Measurements from ENCODE around the gene ARID1B. TPM values are rescaled to one million over a fixed set of nuclear protein-coding genes. Genes with fewer than 3 reads are reported as not detected.

ARID1B gene
- total RNA-seq, 1 experiment from 2014 or later: 60.3 TPM

DNA sequence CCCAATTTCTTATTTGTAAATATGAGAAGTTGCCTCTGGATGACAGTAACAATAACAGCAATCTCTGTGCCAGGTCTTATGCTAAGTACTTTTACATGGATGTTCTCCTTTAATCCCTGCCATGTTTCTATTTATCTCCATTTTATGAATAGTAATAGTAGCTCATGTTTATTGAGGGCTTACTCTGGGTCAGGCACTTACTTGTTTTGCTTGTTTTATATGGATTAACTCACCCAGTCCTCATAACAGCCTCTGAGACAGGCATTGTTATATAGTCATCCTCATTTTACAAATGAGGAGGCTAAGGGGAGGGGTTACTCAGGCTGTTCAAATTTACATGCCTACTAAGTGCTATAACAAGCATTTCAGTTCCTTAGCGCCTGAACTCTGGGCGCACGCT lies 64.3 kb downstream of the ARID1B start (continued):
- TF ChIP-seq NFE2L1 (CRISPR knock-in tag; IDR thresholded peaks at IDR 0.05) (no peak), GRHL2 (CRISPR knock-in tag; IDR thresholded peaks at IDR 0.05; ENCODE audit: insufficient replicate concordance, severe bottlenecking) (no peak)
- TF ChIP-seq, protein P1, sequence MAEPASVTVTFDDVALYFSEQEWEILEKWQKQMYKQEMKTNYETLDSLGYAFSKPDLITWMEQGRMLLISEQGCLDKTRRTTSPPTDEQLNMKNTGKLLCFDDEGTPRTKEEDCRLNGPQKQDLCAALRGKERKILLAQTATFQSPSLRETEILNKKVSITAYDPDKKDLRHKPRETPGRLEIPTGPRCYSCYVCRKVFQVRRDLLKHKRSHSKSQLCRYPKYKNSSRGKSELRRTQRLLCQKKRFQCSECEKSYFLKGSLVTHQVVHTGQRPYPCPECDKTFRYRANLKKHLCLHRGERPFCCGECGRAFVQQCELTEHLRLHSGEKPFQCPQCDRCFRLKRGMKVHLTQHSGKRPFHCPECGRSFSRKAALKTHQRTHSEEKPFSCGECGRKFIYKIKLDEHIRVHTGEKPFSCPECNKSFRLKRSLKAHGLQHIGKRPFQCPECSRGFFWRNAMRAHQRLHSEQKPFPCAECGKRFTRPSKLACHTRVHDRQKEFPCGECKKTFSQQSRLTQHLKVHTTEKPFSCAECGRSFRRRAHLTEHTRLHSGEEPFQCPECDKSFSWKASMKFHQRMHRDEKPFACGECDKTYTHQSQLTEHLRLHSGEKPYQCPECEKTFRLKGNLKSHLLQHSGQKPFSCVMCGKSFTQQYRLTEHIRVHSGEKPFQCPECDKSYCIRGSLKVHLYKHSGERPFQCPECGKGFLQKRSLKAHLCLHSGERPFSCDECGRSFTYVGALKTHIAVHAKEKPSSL (CRISPR knock-in tag; conservative IDR thresholded peaks at IDR 0.05): no peak
- TF ChIP-seq, protein P2, sequence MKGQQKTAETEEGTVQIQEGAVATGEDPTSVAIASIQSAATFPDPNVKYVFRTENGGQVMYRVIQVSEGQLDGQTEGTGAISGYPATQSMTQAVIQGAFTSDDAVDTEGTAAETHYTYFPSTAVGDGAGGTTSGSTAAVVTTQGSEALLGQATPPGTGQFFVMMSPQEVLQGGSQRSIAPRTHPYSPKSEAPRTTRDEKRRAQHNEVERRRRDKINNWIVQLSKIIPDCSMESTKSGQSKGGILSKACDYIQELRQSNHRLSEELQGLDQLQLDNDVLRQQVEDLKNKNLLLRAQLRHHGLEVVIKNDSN (CRISPR knock-in tag; IDR thresholded peaks at IDR 0.05): no peak

DNA sequence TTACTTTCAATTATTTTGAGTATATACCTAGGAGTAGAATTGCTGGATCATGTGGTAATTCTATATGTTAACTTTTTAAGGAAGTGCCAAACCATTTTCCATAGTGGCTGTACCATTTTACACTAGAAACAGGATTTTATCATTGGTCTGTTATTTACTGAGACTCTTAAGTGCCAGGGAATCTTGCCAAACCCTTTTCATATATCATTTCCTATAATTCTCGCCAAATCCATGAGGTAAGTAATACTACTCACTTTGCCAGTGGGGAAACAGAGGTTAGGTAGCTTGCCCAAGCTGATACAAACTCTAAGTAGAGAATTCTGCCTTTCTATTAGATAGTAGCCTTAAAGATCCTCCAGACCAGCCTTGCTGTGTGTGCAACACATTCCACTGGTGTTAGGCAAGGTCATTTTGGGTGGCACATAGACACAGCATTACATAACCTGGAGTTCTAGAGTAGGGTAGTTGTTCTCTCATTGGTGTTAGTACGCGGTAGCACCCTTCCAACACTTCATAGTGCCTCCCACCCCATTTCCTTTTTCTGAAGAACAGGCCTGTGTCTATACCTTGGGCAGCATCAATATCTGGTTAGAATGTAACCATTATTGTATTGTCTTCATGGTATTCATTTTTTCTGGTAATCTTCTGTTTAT lies 65.5 kb downstream of the ARID1B start:
- DNase-seq (ENCODE audit: low spot score) (no peak), ATAC-seq (no peak)
- peaks cover 85% of the 10 kb centered on the region for H3K4me1 Mint-ChIP-seq
- H3K36me3 Mint-ChIP-seq: no peaks in the 10 kb centered on the region
- H3K9me3 Mint-ChIP-seq: no peaks in the 10 kb centered on the region
- H3K27me3 Mint-ChIP-seq (ENCODE audit: low read depth): no peaks in the 10 kb centered on the region
- TF ChIP-seq, protein P3, sequence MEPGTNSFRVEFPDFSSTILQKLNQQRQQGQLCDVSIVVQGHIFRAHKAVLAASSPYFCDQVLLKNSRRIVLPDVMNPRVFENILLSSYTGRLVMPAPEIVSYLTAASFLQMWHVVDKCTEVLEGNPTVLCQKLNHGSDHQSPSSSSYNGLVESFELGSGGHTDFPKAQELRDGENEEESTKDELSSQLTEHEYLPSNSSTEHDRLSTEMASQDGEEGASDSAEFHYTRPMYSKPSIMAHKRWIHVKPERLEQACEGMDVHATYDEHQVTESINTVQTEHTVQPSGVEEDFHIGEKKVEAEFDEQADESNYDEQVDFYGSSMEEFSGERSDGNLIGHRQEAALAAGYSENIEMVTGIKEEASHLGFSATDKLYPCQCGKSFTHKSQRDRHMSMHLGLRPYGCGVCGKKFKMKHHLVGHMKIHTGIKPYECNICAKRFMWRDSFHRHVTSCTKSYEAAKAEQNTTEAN (CRISPR knock-in tag; IDR thresholded peaks at IDR 0.05): no peak
- no peak for TF ChIP-seq CREB1 (CRISPR knock-in tag; IDR thresholded peaks at IDR 0.05)
- TF ChIP-seq NR1H2 (CRISPR knock-in tag; IDR thresholded peaks at IDR 0.05): no peak
- TF ChIP-seq TP53 (CRISPR knock-in tag; IDR thresholded peaks at IDR 0.05): no peak
- TF ChIP-seq, protein P4, sequence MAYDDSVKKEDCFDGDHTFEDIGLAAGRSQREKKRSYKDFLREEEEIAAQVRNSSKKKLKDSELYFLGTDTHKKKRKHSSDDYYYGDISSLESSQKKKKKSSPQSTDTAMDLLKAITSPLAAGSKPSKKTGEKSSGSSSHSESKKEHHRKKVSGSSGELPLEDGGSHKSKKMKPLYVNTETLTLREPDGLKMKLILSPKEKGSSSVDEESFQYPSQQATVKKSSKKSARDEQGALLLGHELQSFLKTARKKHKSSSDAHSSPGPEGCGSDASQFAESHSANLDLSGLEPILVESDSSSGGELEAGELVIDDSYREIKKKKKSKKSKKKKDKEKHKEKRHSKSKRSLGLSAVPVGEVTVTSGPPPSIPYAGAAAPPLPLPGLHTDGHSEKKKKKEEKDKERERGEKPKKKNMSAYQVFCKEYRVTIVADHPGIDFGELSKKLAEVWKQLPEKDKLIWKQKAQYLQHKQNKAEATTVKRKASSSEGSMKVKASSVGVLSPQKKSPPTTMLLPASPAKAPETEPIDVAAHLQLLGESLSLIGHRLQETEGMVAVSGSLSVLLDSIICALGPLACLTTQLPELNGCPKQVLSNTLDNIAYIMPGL (CRISPR knock-in tag; IDR thresholded peaks at IDR 0.05): no peak
- TF ChIP-seq, protein P5, sequence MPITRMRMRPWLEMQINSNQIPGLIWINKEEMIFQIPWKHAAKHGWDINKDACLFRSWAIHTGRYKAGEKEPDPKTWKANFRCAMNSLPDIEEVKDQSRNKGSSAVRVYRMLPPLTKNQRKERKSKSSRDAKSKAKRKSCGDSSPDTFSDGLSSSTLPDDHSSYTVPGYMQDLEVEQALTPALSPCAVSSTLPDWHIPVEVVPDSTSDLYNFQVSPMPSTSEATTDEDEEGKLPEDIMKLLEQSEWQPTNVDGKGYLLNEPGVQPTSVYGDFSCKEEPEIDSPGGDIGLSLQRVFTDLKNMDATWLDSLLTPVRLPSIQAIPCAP (CRISPR knock-in tag; IDR thresholded peaks at IDR 0.05): no peak
- TF ChIP-seq, protein P1 (CRISPR knock-in tag; conservative IDR thresholded peaks at IDR 0.05): no peak
- TF ChIP-seq JUN (CRISPR knock-in tag; IDR thresholded peaks at IDR 0.05): no peak
- no peak for TF ChIP-seq MXD4 (CRISPR knock-in tag; IDR thresholded peaks at IDR 0.05; ENCODE audit: borderline replicate concordance)
- TF ChIP-seq, protein P6, sequence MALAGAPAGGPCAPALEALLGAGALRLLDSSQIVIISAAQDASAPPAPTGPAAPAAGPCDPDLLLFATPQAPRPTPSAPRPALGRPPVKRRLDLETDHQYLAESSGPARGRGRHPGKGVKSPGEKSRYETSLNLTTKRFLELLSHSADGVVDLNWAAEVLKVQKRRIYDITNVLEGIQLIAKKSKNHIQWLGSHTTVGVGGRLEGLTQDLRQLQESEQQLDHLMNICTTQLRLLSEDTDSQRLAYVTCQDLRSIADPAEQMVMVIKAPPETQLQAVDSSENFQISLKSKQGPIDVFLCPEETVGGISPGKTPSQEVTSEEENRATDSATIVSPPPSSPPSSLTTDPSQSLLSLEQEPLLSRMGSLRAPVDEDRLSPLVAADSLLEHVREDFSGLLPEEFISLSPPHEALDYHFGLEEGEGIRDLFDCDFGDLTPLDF (CRISPR knock-in tag; IDR thresholded peaks at IDR 0.05): no peak
- no peak for TF ChIP-seq ZNF121 (CRISPR knock-in tag; IDR thresholded peaks at IDR 0.05)
- TF ChIP-seq, protein P7, sequence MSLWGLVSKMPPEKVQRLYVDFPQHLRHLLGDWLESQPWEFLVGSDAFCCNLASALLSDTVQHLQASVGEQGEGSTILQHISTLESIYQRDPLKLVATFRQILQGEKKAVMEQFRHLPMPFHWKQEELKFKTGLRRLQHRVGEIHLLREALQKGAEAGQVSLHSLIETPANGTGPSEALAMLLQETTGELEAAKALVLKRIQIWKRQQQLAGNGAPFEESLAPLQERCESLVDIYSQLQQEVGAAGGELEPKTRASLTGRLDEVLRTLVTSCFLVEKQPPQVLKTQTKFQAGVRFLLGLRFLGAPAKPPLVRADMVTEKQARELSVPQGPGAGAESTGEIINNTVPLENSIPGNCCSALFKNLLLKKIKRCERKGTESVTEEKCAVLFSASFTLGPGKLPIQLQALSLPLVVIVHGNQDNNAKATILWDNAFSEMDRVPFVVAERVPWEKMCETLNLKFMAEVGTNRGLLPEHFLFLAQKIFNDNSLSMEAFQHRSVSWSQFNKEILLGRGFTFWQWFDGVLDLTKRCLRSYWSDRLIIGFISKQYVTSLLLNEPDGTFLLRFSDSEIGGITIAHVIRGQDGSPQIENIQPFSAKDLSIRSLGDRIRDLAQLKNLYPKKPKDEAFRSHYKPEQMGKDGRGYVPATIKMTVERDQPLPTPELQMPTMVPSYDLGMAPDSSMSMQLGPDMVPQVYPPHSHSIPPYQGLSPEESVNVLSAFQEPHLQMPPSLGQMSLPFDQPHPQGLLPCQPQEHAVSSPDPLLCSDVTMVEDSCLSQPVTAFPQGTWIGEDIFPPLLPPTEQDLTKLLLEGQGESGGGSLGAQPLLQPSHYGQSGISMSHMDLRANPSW (CRISPR knock-in tag; conservative IDR thresholded peaks at IDR 0.05; ENCODE audit: low read depth): no peak
- no peak for TF ChIP-seq JAZF1 (CRISPR knock-in tag; IDR thresholded peaks at IDR 0.05)
- TF ChIP-seq CBFB (CRISPR knock-in tag; IDR thresholded peaks at IDR 0.05; ENCODE audit: low read depth): no peak
- ChIA-PET POLR2A (no interaction called here), CTCF (no interaction called here)
- H3K27ac Mint-ChIP-seq: 0 out of 2 replicates have a peak overlapping the region, but pooled peaks have one; percentile 25
- H3K4me3 Mint-ChIP-seq: no peak overlapping the region
